Gastrocnemius medialis (tissue), 4 donors: ENCODE measurements around the gene MYH7B.

Experiments used
- CTCF ChIP-seq, 5 experiments: fragments of 450-650 bp in 3 of 5; fragments of 200-600 bp in 2 of 5; sonication (generic) in 2 of 5; IDR thresholded peaks in 4 of 5; conservative IDR thresholded peaks in 1 of 5; 1 replicate in 4 of 5; 2 replicates in 1 of 5; pipeline ENCODE4 v1.5.1; 2016 to 2019; ENCODE audit warnings: antibody characterized with exemption in 5 of 5, mild to moderate bottlenecking in 3 of 5, moderate library complexity in 3 of 5
- POLR2A ChIP-seq, 2 donors: fragments of 450-650 bp; IDR thresholded peaks; one replicate each; pipeline ENCODE4 v1.6.1; 2017; ENCODE audit warnings: antibody characterized with exemption in 2 of 2, mild to moderate bottlenecking in 2 of 2, moderate library complexity in 2 of 2

GRCh38 chr20:34916774-34917354 is 38.8 kb upstream of the MYH7B start:
- no peak for TF ChIP-seq POLR2A (IDR thresholded peaks at IDR 0.05)
- no peak for TF ChIP-seq CTCF (IDR thresholded peaks at IDR 0.05 in 4 of 5, conservative IDR thresholded peaks at IDR 0.05 in 1 of 5)
